GM19193 (cell line): ENCODE data around the gene RPS27.

ENCODE experiments used
- POLR2A ChIP-seq: IDR thresholded peaks from 4 replicates; pipeline ENCODE4 v1.6.1; 2011; ENCODE audit not compliant: insufficient read depth, insufficient read length; ENCODE audit errors: extremely low read depth

RPS27 gene

GRCh38 chr1:153968972-153969371, 21.6 kb upstream of the RPS27 start:
- TF ChIP-seq POLR2A, result no peak

GRCh38 chr1:153970346-153970745, 20.2 kb upstream of the RPS27 start:
- no peak for TF ChIP-seq POLR2A

DNA sequence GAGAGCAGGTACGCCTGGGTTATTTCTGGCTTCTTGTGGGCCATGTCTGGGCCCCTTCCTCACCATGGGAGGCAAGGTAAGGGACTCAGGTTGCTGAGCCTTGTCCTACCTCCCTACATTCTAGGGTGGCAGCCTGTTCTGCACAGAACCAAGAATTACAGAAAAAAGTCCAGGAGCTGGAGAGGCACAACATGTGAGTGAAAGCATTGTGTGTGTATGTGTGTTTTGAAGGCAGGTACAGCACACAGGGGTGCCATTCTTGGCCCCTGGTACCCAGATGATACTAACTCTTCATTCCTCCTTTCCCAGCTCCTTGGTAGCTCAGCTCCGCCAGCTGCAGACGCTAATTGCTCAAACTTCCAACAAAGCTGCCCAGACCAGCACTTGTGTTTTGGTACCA, 17.5 kb upstream of the RPS27 start:
- TF ChIP-seq POLR2A, result no peak

DNA sequence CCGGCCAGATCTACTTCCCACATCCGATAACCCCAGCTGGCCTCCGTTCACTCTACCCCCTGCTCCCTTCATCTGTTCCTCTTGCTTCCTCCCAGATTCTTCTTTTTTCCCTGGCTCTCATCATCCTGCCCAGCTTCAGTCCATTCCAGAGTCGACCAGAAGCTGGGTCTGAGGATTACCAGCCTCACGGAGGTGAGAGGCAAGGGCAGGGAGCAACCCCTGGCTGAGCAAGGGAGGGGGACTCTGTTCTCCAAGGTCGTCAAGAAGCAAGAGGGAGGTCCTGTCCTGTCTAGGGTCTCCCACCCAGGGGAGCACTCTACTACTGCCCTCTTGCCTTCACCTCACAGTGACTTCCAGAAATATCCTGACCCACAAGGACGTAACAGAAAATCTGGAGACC, 17.0 kb upstream of the RPS27 start:
- no peak for TF ChIP-seq POLR2A

DNA sequence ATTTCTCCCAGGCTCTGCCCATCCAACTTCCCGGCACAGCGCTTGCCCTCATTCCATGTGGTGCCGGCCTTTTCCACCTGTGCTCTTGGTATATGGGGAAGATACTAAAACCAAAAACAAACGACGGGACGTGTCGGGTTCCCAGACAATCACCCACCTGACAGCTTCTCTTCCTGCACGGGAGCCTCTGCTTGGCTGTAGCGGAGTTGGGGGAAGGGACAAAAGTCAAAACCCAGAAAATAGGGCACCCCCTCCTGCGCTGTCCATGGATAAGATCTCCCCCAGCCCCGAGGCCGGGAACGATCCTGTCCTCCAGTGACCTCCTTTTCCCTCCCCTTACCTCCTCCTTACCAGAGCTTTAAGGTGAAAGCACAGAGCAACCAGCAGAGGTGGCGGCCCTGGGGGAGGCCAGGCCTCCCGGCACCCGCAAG, 13.7 kb upstream of the RPS27 start:
- no peak for TF ChIP-seq POLR2A

DNA sequence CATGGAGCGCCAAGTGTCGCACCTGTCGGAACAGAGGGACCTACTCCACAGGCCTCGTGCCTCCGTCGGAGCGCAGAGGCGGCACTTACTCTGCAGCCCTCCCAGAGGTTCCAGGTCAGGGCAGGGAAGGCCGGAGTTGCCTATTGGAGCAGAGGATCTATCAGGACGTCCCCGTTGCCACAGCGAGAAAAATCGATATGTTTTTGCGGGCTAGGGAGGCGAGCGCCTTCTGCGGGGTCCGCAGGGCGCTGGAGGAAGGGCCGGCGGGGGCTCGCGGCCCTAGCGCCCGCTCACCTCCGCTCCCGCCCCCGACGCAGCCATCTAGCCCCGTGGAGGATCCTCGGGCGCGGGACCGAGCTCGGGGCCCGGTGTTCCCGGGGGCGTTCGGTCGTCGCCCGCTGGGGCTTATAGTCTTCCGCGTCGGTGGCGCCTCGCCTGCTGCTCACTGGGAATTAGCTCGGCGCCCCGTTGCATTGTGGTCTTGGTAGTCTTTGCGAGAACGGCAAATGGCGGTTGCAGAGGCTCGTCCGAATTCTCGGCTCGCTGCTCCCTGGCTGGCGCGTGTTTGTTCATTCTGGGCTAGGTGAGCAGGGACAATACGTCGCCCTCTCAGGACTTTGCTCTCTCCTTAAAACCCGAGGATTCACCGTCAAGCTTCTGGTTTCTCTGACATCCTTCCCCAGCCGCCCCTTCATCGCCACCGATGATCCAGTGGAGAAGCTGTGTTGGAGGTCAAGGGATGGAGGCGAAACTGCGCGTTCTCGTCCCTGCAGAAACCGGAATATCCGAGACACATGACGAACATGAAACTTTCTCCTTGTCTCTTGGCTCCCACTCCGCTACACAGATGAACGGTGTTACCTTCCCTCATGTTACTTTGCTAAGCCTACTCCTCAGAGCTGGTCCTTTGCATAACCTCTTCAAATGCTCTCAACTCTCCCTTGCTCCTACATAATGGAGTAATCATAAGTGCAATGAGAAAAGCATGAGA, 13.0 kb upstream of the RPS27 start, which contains the start of gene JTB:
JTB (minus strand) TSS at position 425 of the 991 bp plus-strand sequence; CDS start at position 3, 422 bp downstream.
- peak; percentile 92 for TF ChIP-seq POLR2A

- TF ChIP-seq POLR2A, result no peak
Measured at GRCh38 chr1:153978274-153978909, 12.2 kb upstream of the RPS27 start.

DNA sequence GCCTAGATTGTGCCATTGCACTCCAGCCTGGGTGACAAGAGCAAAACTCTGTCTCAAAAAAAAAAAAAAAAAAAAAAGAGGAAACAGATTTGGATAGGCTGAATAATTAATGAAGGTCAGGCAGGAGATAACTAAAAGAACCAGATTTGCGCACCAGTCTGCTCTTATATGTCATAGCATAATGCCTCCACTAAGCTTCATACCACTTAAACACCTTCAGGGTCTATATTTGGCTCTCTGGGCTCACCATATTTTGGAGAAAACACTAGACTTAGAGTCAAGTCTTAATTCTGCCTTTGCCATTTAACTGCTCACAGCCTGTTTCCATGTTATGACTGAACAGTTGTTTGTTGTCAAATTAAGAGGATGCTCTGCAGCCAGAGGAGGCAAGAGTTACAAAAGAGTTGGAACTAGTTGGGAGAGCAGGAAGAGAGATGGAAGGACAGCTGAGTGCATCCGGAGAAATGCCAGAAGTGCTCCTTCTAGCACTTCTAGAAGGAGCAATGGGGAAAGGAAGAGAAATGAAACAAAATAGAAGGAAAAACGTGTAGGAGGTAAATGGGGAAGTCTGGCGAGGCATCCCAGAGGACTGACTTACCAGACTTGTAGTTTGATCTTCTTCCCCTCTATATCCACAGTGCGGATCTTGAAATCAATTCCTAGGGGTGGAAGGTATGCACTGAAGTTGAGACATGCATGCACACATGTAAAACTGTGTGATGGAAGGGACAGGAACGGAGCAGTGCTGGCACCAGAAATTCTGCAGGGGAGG, 6.3 kb upstream of the RPS27 start:
- TF ChIP-seq POLR2A, result no peak

GRCh38 chr1:153985341-153985912, 5.1 kb upstream of the RPS27 start:
- TF ChIP-seq POLR2A, result peak; percentile 37

DNA sequence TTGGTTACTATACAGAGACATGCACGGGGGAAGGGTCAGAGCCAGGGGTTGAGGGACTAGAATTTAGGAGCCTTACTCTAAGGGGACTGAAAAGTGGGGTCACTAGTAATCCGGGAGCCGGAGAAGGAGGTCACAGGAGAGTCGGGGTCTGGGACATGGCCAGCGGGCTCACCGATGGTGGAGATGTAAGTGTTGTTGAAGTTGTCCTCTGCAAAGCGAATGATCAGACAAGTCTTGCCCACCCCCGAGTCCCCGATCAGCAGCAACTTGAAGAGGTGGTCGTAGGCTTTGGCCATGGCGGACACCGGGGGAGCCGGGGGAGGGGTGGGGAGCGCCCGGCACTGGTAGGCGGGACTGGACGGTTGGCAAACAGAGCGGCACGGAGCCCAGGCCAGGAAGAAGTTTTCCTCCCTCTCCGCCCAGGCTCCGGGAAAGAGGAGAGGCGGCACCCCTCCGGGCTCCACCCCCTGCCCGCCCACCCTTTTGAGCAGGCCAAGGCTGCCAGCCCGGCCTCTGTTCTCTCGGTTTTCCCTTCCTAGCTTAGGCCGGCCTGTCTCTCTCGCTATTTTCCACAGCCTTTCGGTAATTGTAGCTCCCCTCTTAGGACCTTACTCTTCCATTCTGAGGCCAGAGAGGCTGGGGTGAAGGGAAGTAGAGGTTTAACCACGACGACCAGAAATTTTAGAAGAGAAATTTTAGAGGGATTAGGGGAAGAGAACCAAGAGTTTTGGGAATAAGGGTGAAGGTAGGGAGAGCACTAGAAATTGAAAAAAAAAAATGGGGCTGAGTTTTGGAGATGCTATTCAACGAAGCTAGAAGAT, 4.4 kb upstream of the RPS27 start, which contains the start of gene RAB13:
RAB13 (minus strand) TSS at position 399 of the 821 bp plus-strand sequence; CDS start at position 296, 103 bp downstream.
- no peak for TF ChIP-seq POLR2A

GRCh38 chr1:153987621-153988020, 2.9 kb upstream of the RPS27 start:
- no peak for TF ChIP-seq POLR2A

DNA sequence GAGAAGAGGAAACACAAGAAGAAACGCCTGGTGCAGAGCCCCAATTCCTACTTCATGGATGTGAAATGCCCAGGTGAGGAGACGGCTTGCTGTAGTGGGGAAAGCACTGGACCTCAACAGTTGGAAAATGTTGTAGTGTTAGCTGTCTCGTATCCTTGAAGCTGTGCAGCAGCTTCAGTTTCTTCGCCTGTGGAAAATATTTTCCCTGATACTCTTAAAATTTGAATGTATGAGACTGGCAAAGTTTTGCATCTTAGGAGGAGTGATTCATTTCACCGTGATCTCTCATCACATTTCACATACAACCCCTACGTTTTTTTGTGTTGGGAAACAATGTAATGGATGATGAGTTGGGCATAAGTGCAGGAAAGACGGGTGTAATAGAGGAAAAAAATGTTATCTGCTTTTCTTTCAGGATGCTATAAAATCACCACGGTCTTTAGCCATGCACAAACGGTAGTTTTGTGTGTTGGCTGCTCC, 629 bp downstream of the RPS27 start:
- TF ChIP-seq POLR2A, result no peak

GRCh38 chr1:153991806-153992205, 1.2 kb downstream of the RPS27 start:
- no peak for TF ChIP-seq POLR2A
